WTC11 (cell line): ENCODE results near the gene EHD4. TPM values are rescaled to one million over a fixed set of nuclear protein-coding genes. Genes with fewer than 3 reads are reported as not detected.

Source experiments
- ATAC-seq: fragments of 200-7000 bp; cut with Tn5 transposase; 2 replicates; pipeline ENCODE4 v1.10.0; 2021; ENCODE audit warnings: mild to moderate bottlenecking, moderate library complexity
- CTCF ChIA-PET: fragments of 300-600 bp; sonication (Branson Sonifier 250); formaldehyde crosslinking; loops from one replicate; lab custom pipeline; 2021; ENCODE audit warnings: antibody characterized with exemption; lab: Charles Lee
- POLR2A ChIA-PET: fragments of 350-600 bp; sonication (Branson Sonifier 250); formaldehyde crosslinking; loops from one replicate; lab custom pipeline; 2021; ENCODE audit warnings: antibody characterized with exemption; lab: Charles Lee
- DNase-seq: peaks from one replicate; pipeline ENCODE4 v3.0.0; 2021; ENCODE audit warnings: low spot score
- H3K27ac Mint-ChIP-seq: 2 replicates; pipeline ENCODE4 v1.8.0; 2021; ENCODE audit warnings: mixed read lengths
- H3K27me3 Mint-ChIP-seq: 2 replicates; pipeline ENCODE4 v1.8.0; 2021; ENCODE audit warnings: low read depth, mild to moderate bottlenecking, moderate library complexity, mixed read lengths
- H3K36me3 Mint-ChIP-seq: 2 replicates; pipeline ENCODE4 v1.8.0; 2021; ENCODE audit warnings: mixed read lengths
- H3K4me1 Mint-ChIP-seq: 2 replicates; pipeline ENCODE4 v1.8.0; 2022; ENCODE audit warnings: mixed read lengths
- H3K4me3 Mint-ChIP-seq: 2 replicates; pipeline ENCODE4 v1.8.0; 2021; ENCODE audit warnings: mild to moderate bottlenecking, moderate library complexity, mixed read lengths
- H3K9me3 Mint-ChIP-seq: 2 replicates; pipeline ENCODE4 v1.8.0; 2021; ENCODE audit warnings: mixed read lengths
- ATF1 ChIP-seq: sonication (generic); formaldehyde crosslinking; IDR thresholded peaks from 2 replicates; pipeline ENCODE4 v1.8.1; 2023; ENCODE audit warnings: mild to moderate bottlenecking, moderate library complexity, missing genetic modification reagents
- CBFB ChIP-seq: sonication (generic); formaldehyde crosslinking; IDR thresholded peaks from 2 replicates; pipeline ENCODE4 v1.8.1; 2022; ENCODE audit warnings: mild to moderate bottlenecking, low read depth, missing genetic modification reagents
- CTCF ChIP-seq: fragments of 200-600 bp; IDR thresholded peaks from 2 replicates; pipeline ENCODE4 v1.8.0; 2022; ENCODE audit warnings: antibody characterized with exemption
- FOXK1 ChIP-seq: sonication (generic); formaldehyde crosslinking; IDR thresholded peaks from 2 replicates; pipeline ENCODE4 v1.8.0; 2022; ENCODE audit warnings: mild to moderate bottlenecking, moderate library complexity, missing genetic modification reagents
- GABPB1 ChIP-seq: sonication (generic); formaldehyde crosslinking; IDR thresholded peaks from 2 replicates; pipeline ENCODE4 v1.8.1; 2023; ENCODE audit warnings: mild to moderate bottlenecking, missing genetic modification reagents
- GRHL2 ChIP-seq: fragments of 250-450 bp; sonication (Bioruptor Pico); IDR thresholded peaks from 2 replicates; pipeline ENCODE4 v1.8.0; 2022; ENCODE audit warnings: mild to moderate bottlenecking, moderate library complexity; ENCODE audit not compliant: insufficient replicate concordance, severe bottlenecking
- IRF2 ChIP-seq: sonication (generic); formaldehyde crosslinking; IDR thresholded peaks from 2 replicates; pipeline ENCODE4 v1.8.0; 2022; ENCODE audit warnings: low read depth, missing genetic modification reagents, borderline replicate concordance
- NFE2L1 ChIP-seq: sonication (generic); formaldehyde crosslinking; IDR thresholded peaks from 2 replicates; pipeline ENCODE4 v1.8.1; 2023; ENCODE audit warnings: missing genetic modification reagents
- NR1H2 ChIP-seq: sonication (generic); formaldehyde crosslinking; IDR thresholded peaks from 2 replicates; pipeline ENCODE4 v1.9.0; 2021; ENCODE audit warnings: mild to moderate bottlenecking, moderate library complexity, missing genetic modification reagents
- NR3C1 ChIP-seq: sonication (generic); formaldehyde crosslinking; conservative IDR thresholded peaks from 2 replicates; pipeline ENCODE4 v1.8.1; 2023; ENCODE audit warnings: low read depth, mild to moderate bottlenecking, missing genetic modification reagents
- RELA ChIP-seq: sonication (generic); formaldehyde crosslinking; IDR thresholded peaks from 2 replicates; pipeline ENCODE4 v1.8.1; 2022; ENCODE audit warnings: missing genetic modification reagents, mild to moderate bottlenecking, borderline replicate concordance
- RORB ChIP-seq: fragments of 250-450 bp; sonication (Bioruptor Pico); IDR thresholded peaks from 2 replicates; pipeline ENCODE4 v1.9.0; 2021; ENCODE audit warnings: mild to moderate bottlenecking
- SMAD4 ChIP-seq: sonication (generic); formaldehyde crosslinking; IDR thresholded peaks from 2 replicates; pipeline ENCODE4 v1.8.0; 2022; ENCODE audit warnings: mild to moderate bottlenecking, missing genetic modification reagents
- ZBTB21 ChIP-seq: sonication (generic); formaldehyde crosslinking; IDR thresholded peaks from 2 replicates; pipeline ENCODE4 v1.8.1; 2023; ENCODE audit warnings: mild to moderate bottlenecking, missing genetic modification reagents, borderline replicate concordance
- ZNF425 ChIP-seq: fragments of 250-450 bp; sonication (Bioruptor Pico); conservative IDR thresholded peaks from 2 replicates; pipeline ENCODE4 v1.9.0; 2021; ENCODE audit warnings: mild to moderate bottlenecking
- total RNA-seq: library from RNA; stranded (reverse); gene quantifications from 3 replicates; pipeline ENCODE4 v1.2.3, GENCODE V29; 2021
- TF ChIP-seq, protein P1 (sequence below): fragments of 250-450 bp; sonication (Bioruptor Pico); IDR thresholded peaks from 2 replicates; pipeline ENCODE4 v1.9.0; 2021; ENCODE audit warnings: mild to moderate bottlenecking, borderline replicate concordance
- TF ChIP-seq, protein P2 (sequence below): fragments of 250-450 bp; sonication (Bioruptor Pico); IDR thresholded peaks from 2 replicates; pipeline ENCODE4 v1.9.0; 2021; ENCODE audit warnings: mild to moderate bottlenecking
- TF ChIP-seq, protein P3 (sequence below): sonication (generic); formaldehyde crosslinking; IDR thresholded peaks from 2 replicates; pipeline ENCODE4 v1.8.1; 2023; ENCODE audit warnings: mild to moderate bottlenecking, missing genetic modification reagents, moderate library complexity

The EHD4 gene
- total RNA-seq, 1 experiment from 2014 or later = 23.9 TPM

DNA sequence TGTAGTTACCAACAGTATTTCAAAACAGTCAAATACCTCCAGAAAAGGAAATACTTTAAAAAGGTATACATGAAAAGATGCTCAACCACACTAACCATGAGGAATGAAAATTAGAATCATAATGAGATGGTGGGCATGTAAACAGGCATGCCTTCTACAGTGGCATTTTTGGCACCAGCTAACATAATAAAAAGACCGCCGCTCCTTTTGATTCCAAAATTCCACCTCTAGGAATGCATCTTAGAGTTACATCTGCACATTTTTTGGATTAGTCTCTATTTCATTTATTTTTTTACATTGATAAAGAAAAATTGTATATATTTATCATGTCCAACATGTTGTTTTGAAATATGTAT is 41.5 kb downstream of the EHD4 start:
- ChIA-PET CTCF (interaction anchor here (1.2 kb wide), 1 partner anchor 26 kb away, joined by 4 read pairs; no protein-coding TSS in a partner anchor), POLR2A (no interaction called here)
- Mint-ChIP-seq H3K27ac (no peak overlapping the region), H3K27me3 (no peaks in the 10 kb centered on the region), H3K4me3 (no peak overlapping the region), H3K4me1 (peaks cover 62% of the 10 kb centered on the region), H3K9me3 (no peaks in the 10 kb centered on the region), H3K36me3 (0 out of 2 replicates have a peak, but pooled peaks cover 3% of the 10 kb centered on the region)
- TF ChIP-seq NFE2L1 (CRISPR knock-in tag) = no peak
- no peak for TF ChIP-seq ATF1
- TF ChIP-seq, protein P1, sequence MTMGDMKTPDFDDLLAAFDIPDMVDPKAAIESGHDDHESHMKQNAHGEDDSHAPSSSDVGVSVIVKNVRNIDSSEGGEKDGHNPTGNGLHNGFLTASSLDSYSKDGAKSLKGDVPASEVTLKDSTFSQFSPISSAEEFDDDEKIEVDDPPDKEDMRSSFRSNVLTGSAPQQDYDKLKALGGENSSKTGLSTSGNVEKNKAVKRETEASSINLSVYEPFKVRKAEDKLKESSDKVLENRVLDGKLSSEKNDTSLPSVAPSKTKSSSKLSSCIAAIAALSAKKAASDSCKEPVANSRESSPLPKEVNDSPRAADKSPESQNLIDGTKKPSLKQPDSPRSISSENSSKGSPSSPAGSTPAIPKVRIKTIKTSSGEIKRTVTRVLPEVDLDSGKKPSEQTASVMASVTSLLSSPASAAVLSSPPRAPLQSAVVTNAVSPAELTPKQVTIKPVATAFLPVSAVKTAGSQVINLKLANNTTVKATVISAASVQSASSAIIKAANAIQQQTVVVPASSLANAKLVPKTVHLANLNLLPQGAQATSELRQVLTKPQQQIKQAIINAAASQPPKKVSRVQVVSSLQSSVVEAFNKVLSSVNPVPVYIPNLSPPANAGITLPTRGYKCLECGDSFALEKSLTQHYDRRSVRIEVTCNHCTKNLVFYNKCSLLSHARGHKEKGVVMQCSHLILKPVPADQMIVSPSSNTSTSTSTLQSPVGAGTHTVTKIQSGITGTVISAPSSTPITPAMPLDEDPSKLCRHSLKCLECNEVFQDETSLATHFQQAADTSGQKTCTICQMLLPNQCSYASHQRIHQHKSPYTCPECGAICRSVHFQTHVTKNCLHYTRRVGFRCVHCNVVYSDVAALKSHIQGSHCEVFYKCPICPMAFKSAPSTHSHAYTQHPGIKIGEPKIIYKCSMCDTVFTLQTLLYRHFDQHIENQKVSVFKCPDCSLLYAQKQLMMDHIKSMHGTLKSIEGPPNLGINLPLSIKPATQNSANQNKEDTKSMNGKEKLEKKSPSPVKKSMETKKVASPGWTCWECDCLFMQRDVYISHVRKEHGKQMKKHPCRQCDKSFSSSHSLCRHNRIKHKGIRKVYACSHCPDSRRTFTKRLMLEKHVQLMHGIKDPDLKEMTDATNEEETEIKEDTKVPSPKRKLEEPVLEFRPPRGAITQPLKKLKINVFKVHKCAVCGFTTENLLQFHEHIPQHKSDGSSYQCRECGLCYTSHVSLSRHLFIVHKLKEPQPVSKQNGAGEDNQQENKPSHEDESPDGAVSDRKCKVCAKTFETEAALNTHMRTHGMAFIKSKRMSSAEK = no peak
- no peak for TF ChIP-seq RORB (CRISPR knock-in tag)
- no peak for TF ChIP-seq GRHL2 (CRISPR knock-in tag)
- no peak for TF ChIP-seq IRF2 (CRISPR knock-in tag)
- no peak for TF ChIP-seq CBFB (CRISPR knock-in tag)
- TF ChIP-seq SMAD4 (CRISPR knock-in tag) = no peak
- no peak for TF ChIP-seq ZNF425 (CRISPR knock-in tag)
- TF ChIP-seq ZBTB21 (CRISPR knock-in tag) = no peak
- no peak for TF ChIP-seq GABPB1
- no peak for TF ChIP-seq RELA (CRISPR knock-in tag)
- TF ChIP-seq, protein P2, sequence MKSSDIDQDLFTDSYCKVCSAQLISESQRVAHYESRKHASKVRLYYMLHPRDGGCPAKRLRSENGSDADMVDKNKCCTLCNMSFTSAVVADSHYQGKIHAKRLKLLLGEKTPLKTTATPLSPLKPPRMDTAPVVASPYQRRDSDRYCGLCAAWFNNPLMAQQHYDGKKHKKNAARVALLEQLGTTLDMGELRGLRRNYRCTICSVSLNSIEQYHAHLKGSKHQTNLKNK (CRISPR knock-in tag) = no peak
- TF ChIP-seq, protein P3, sequence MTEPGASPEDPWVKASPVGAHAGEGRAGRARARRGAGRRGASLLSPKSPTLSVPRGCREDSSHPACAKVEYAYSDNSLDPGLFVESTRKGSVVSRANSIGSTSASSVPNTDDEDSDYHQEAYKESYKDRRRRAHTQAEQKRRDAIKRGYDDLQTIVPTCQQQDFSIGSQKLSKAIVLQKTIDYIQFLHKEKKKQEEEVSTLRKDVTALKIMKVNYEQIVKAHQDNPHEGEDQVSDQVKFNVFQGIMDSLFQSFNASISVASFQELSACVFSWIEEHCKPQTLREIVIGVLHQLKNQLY (CRISPR knock-in tag) = no peak
- no peak for TF ChIP-seq NR3C1
- ATAC-seq (no peak), DNase-seq (no peak)

GRCh38 chr15:41930221-41930866 is 42.0 kb downstream of the EHD4 start:
- H3K36me3 Mint-ChIP-seq = 0 out of 2 replicates have a peak, but pooled peaks cover 3% of the 10 kb centered on the region
- no peaks in the 10 kb centered on the region for H3K9me3 Mint-ChIP-seq
- no peak overlapping the region; the same call in 1 of the 2 replicates for H3K27ac Mint-ChIP-seq
- CTCF ChIA-PET = interaction anchor here (1.0 kb wide), 1 partner anchor 25 kb away, joined by 3 read pairs; no protein-coding TSS in a partner anchor
- H3K27me3 Mint-ChIP-seq = no peaks in the 10 kb centered on the region
- H3K4me3 Mint-ChIP-seq = no peak overlapping the region
- POLR2A ChIA-PET = no interaction called here
- DNase-seq (no peak), ATAC-seq (no peak)
- H3K4me1 Mint-ChIP-seq = peaks cover 58% of the 10 kb centered on the region
- TF ChIP-seq, protein P1 = no peak
- TF ChIP-seq NR3C1 (no peak), FOXK1 (CRISPR knock-in tag) (no peak), NR1H2 (no peak), NFE2L1 (CRISPR knock-in tag) (no peak), CTCF (no peak), CBFB (CRISPR knock-in tag) (no peak)
